ENCODE measurements around the gene ZNF436. TPM values are rescaled to one million over a fixed set of nuclear protein-coding genes. Genes with fewer than 3 reads are reported as not detected.

ZNF436 gene
- total RNA-seq: 10 to 100 TPM; 14.5 to 41.3 (median 16.8) TPM
- polyA plus RNA-seq: 1 to 10 TPM; 4.2 to 7.0 (median 5.1) TPM

GRCh38 chr1:23369335-23370013, at the start of gene ZNF436:
TSS of gene ZNF436 (minus strand) at chr1:23369836. CDS start at chr1:23368005, 1,831 bp downstream.
- Histone ChIP-seq H3K4me1 (peaks cover 0 to 53% (median 43%) of the 10 kb centered on the region in 4 donors), H3K36me3 (peaks cover 0 to 23% (median 4%) of the 10 kb centered on the region in 4 donors), H3K27me3 (no peaks in the 10 kb centered on the region), H3K4me3 (peak within 1 kb of the TSS; percentile 72 to 91 (median 82)), H3K27ac (peak within 1 kb of the TSS; percentile 97 to 99 (median 98)), H3K9me3 (no peaks in the 10 kb centered on the region)
- WGBS, 2 donors: 1% methylated on average over 29 of the region's 29 CpGs
- TF ChIP-seq EP300 (IDR thresholded peaks at IDR 0.05) (no peak), POLR2AphosphoS5 (IDR thresholded peaks at IDR 0.05) (peak; percentile 21 to 76 (median 72)), POLR2A (IDR thresholded peaks at IDR 0.05) (peak in 1 of 2 donors; percentile 56)
- peak; percentile 96 for DNase-seq
- intact Hi-C loops (cut with DNase I): loop anchor here (2.0 kb wide), 2 partner anchors 35 to 193 kb away; no protein-coding TSS in a partner anchor

GRCh38 chr1:23419180-23419579, 49.5 kb upstream of the ZNF436 start:
- no peak for DNase-seq
- Histone ChIP-seq H3K27ac (no peak overlapping the region), H3K9me3 (no peaks in the 10 kb centered on the region), H3K4me3 (no peak overlapping the region), H3K27me3 (no peaks in the 10 kb centered on the region), H3K36me3 (peaks cover 0 to 32% (median 8%) of the 10 kb centered on the region in 4 donors), H3K4me1 (peaks cover 0 to 39% (median 32%) of the 10 kb centered on the region in 4 donors)
- intact Hi-C loops (cut with DNase I): no loop called here
- 85 to 90% methylated on average over 6 of the region's 6 CpGs for WGBS, 2 donors
- TF ChIP-seq EP300 (IDR thresholded peaks at IDR 0.05) (no peak), POLR2AphosphoS5 (IDR thresholded peaks at IDR 0.05) (no peak), POLR2A (IDR thresholded peaks at IDR 0.05) (no peak)
- TF ChIP-seq, protein P1, sequence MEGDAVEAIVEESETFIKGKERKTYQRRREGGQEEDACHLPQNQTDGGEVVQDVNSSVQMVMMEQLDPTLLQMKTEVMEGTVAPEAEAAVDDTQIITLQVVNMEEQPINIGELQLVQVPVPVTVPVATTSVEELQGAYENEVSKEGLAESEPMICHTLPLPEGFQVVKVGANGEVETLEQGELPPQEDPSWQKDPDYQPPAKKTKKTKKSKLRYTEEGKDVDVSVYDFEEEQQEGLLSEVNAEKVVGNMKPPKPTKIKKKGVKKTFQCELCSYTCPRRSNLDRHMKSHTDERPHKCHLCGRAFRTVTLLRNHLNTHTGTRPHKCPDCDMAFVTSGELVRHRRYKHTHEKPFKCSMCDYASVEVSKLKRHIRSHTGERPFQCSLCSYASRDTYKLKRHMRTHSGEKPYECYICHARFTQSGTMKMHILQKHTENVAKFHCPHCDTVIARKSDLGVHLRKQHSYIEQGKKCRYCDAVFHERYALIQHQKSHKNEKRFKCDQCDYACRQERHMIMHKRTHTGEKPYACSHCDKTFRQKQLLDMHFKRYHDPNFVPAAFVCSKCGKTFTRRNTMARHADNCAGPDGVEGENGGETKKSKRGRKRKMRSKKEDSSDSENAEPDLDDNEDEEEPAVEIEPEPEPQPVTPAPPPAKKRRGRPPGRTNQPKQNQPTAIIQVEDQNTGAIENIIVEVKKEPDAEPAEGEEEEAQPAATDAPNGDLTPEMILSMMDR (IDR thresholded peaks at IDR 0.05): no peak

DNA sequence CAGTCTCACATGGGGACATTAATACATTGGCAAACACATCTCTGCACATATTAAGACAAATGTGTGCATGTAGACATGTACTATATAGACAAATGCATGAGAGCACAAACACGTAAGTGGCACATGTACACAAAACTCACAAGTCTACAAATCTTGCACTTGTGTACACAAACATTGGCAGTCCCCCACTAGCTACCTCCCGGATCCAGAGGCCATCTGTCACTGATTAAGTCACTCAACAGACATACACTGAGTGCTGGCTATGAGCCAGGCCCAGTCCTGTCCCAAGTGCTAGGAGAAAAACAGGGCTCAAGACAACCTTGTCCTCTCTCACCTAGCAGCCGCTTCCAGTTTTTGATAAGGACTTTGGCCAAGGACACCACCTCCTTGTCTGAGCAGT, 47.9 kb upstream of the ZNF436 start:
- intact Hi-C loops (cut with DNase I): no loop called here
- Histone ChIP-seq H3K27me3 (no peaks in the 10 kb centered on the region), H3K4me1 (peaks cover 0 to 23% (median 19%) of the 10 kb centered on the region in 4 donors), H3K9me3 (no peaks in the 10 kb centered on the region), H3K36me3 (peaks cover 0 to 32% (median 8%) of the 10 kb centered on the region in 4 donors), H3K4me3 (no peak overlapping the region), H3K27ac (no peak overlapping the region)
- TF ChIP-seq POLR2A (IDR thresholded peaks at IDR 0.05) (no peak), EP300 (IDR thresholded peaks at IDR 0.05) (no peak), POLR2AphosphoS5 (IDR thresholded peaks at IDR 0.05) (no peak)
- TF ChIP-seq, protein P1 (IDR thresholded peaks at IDR 0.05): no peak
- DNase-seq: no peak
- 43 to 72% methylated on average over 3 of the region's 3 CpGs for WGBS, 2 donors

DNA sequence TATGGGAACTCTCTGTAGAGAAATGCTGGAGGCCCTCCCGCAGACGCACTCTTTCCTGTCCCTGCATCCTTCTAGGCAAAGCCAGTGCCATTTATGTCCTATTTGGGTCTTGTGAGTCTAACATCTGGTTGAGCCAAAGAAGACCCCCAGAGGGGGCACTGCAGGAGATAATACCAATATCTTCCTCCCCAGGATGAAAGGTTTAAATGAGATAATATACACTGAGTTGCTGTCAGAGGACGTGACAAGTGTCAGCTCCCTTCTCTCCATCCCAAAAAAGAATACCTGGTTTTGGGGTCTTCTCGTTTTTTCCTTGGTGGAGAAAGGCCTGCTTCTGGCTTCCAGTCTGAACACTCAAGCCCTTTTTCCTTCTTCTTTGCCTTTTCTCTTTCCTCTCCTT, 47.3 kb upstream of the ZNF436 start:
- H3K27me3 ChIP-seq: no peaks in the 10 kb centered on the region
- intact Hi-C loops (cut with DNase I): no loop called here
- no peak overlapping the region for H3K27ac ChIP-seq
- no peak for TF ChIP-seq POLR2A (IDR thresholded peaks at IDR 0.05)
- TF ChIP-seq, protein P1 (IDR thresholded peaks at IDR 0.05): no peak
- no peak for TF ChIP-seq POLR2AphosphoS5 (IDR thresholded peaks at IDR 0.05)
- peaks cover 0 to 32% (median 8%) of the 10 kb centered on the region in 4 donors for H3K36me3 ChIP-seq
- no peak overlapping the region for H3K4me3 ChIP-seq
- peaks cover 0 to 19% (median 13%) of the 10 kb centered on the region in 4 donors for H3K4me1 ChIP-seq
- H3K9me3 ChIP-seq: no peaks in the 10 kb centered on the region
- WGBS, 2 donors: 76 to 91% methylated on average over 4 of the region's 4 CpGs
- DNase-seq: no peak

DNA sequence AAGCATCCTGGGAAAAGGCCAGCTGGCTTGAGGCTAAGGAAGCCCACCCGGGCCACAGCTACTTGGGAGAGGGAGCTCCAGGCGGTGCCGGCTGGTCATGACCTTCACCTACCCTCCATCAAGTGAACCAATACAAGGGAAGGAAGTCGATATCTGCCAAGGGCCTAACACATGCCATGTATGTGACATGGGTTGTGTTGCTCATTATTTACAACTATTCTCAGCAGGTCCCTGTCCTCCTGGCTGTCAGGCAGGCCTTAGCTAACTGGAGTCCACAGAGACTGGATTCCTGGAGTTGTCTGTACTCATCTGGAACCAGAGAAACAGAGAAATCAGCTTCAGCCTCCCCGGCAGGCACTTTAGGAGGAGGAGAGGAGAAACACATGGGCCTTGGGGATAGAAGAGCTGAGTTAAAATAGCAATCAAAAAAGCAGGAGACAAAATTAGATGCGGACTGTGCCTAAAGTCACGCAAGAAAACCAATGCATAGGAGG, 39.2 kb upstream of the ZNF436 start:
- no peak overlapping the region for H3K27ac ChIP-seq

More for the DNA sequence above, 39.2 kb upstream of the ZNF436 start:
- no peak for DNase-seq
- intact Hi-C loops (cut with DNase I): loop anchor here (10.0 kb wide), 1 partner anchor 234 kb away; no protein-coding TSS in a partner anchor
- Histone ChIP-seq H3K9me3 (no peaks in the 10 kb centered on the region), H3K27me3 (no peaks in the 10 kb centered on the region), H3K4me1 (peaks cover 0 to 20% (median 15%) of the 10 kb centered on the region in 4 donors), H3K4me3 (no peak overlapping the region), H3K36me3 (peaks cover 0 to 43% (median 5%) of the 10 kb centered on the region in 4 donors)
- 87 to 93% methylated on average over 7 of the region's 7 CpGs for WGBS, 2 donors
- TF ChIP-seq POLR2AphosphoS5 (IDR thresholded peaks at IDR 0.05) (no peak), EP300 (IDR thresholded peaks at IDR 0.05) (no peak), POLR2A (IDR thresholded peaks at IDR 0.05) (no peak)
- TF ChIP-seq, protein P1 (IDR thresholded peaks at IDR 0.05): no peak

Data from sigmoid colon (tissue), 7 donors.